Right renal cortex interstitium (tissue), 3 donors: ENCODE measurements around the gene PRKCA. TPM values are rescaled to one million over a fixed set of nuclear protein-coding genes. Genes with fewer than 3 reads are reported as not detected.

Experiments used
- DNase-seq, 3 donors: peaks; one replicate each; pipeline ENCODE4 v3.0.0-alpha.2; 2013; ENCODE audit warnings: low read depth in 3 of 3, low spot score in 2 of 3
- polyA plus RNA-seq, 3 donors: library from polyadenylated mRNA; unstranded; fragments of 120-200 nt; gene quantifications; one replicate each; pipeline ENCODE4 v1.2.1, GENCODE V29; 2013; ENCODE audit not compliant: insufficient read length in 3 of 3

Gene PRKCA
- polyA plus RNA-seq, 3 donors = 22.8 to 24.1 (median 23.8) TPM

DNA sequence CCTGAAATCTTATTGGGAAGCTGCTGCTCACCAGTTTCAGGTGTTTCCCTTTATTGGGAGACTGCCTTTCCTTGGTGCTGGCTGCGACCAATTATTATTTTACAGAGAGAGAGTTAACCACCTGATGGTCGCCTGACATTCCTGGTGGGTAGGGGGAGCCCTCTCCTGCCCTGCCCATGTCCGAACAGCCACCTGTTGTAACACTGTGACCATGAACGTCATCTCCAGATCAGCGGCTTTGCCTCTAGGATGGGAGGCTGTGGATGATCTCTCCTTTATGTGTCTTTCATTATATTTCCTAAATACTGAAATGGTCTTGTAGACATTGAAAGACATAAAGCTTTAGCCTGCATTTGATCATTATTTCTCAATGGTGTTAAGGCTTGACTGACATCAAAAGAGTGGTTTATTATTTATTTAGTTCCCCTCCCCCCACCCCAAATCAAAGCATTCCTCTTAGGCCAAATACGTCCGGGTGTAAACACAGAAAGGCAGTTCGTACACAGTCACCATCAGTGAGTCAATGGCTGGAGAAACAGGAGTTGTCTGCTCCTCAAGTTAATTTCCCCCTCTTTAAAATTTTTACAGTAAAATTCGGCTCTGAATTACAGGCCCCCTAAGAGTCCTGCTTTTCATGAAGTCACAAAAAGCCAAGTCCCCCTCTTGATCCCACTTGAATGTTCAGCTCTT is 474.7 kb downstream of the PRKCA start:
- DNase-seq = no peak

DNA sequence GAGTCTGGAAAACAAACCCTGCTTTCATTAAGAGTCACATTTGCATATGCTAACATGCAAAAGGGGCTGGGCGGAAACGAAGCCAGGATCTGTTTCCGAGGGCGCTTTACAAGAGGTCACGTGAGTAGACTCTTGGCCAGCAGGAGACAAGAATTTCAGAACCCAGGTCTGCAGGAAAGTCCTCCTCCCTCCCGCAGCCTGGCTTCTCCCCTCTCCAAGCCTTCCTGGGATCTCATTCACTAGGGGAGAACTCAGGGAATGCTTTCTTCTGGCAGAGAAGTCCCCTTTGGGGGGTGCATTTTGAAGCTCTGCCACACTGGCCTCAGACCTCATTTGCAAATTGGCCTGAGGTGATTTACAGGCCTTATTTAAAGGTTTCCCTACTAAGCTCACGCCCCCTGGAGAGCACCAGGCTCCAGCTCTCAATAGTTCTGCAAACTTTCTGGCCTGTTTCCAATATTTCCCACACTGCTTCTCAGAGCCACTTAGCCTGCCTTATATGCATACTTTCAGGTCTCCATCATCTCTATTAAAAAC is 475.3 kb downstream of the PRKCA start:
- DNase-seq = no peak

DNA sequence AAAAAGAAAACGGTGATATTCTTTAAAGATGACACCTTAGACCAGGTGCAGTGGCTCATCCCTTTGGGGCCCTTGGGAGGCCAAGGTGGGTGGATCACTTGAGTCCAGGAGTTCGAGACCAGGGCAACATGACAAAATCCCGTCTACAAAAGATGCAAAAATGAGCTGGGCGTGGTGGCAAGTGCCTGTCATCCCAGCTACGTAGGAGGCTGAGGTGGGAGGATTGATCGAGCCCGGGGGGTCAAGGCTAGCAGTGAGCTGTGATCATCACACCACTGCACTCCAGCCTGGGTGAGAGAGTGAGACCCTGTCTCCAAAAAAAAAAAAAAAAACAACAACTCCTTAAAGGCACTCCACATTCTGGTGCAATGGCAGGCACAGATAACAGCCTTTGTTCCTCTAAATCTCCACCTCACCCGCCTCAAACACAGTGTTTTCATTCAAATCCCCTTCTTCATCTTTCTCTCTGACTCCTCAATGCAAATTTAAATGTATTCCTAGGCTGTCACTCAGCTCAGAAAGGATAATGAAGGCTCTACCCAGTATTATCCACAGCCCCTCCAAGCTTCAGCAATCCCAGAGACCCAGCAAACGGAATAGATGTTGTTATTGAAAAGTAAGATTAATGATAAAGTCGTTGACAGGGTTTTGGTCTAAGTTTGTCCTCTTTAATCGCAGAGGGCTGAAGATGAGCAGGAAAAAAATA is 476.3 kb downstream of the PRKCA start:
- DNase-seq = no peak

DNA sequence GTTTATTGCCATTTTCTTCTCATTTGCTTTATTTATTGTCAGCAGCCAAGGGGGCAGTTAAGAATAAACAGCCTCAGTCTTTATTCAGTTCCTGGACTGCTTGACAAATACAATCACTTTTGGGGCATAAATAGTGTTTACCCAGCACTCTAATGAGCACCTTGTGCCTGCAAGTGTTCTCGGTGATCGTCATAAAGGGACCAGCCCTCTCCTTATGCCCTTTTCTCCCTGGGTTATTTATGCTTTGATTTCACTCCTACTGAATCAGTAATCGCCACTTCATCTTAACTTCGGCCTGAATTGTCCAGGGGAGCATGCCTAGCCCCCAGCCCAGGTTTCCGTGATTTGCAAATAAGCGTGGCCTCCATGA is 476.8 kb downstream of the PRKCA start:
- no peak for DNase-seq

DNA sequence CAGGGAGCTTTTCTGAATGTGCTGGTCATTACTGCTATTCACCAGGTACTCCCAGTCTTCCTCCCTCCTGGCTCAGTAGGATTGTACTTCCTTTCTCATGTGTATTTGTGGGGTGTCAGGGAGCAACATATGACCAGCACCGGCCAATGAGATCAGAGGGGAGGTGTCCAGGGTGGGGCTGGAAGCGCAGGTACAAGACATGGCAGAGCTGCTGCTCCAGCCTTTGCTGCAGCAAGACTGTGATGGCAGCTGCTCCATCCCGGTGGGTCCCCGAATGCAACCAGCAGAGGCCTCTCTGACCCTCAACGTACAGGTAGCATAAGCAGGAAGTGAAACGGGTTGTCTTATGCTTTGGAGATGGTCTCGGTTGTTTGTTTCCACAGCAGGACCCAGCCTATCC is 478.7 kb downstream of the PRKCA start:
- no peak for DNase-seq

DNA sequence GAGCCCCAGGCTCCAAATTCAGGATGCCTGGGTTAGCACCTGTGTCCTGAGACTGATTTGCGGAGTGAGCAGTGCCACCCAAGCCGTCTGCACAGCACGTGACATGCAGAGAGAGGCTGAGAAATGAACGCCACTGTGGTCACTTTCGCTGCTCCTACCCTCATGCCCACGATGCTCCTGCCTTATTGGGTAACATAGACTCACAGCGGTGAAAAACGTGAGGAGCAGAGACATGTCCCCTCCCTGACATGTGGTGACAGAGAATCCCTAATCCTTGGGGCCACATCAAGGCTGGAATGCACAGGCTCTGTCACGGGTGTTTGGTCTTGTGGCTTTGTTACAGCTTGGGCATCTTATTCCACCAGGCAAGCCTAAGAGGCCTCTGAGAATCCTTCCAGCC is 480.4 kb downstream of the PRKCA start:
- no peak for DNase-seq

DNA sequence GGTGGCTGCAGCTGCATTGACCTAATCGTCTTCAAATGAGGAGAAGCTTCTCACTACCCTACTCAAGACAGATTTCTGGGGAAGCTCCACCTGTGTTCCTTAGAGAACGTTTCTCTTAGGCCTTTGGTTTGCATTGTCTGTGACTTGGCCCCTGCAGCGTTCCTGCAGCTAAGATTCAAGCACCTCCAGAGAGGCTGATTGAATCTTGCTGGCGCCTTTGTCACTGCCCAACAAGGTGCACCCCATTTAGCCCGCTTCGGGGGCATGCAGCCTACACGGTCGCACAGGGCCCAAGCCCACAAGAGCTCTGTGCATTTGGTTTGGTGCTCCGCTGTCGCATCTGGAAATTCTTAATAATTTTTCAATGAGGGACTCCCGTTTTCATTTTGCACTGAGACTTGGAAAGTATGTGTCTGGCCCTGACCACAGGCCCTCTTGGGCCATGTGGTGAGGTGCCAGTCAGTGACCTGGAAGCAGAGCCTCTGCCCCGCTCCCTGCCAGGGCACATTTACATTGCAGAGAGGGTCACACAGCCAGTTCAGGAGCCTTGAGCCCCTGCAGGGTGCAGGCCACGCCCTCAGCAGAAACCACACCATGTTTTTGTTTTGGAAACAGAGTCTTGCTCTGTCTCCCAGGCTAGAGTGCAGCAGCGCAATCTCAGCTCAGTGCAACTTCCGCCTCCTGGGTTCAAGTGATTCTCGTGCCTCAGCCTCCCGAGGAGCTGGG is 481.4 kb downstream of the PRKCA start:
- DNase-seq = no peak

DNA sequence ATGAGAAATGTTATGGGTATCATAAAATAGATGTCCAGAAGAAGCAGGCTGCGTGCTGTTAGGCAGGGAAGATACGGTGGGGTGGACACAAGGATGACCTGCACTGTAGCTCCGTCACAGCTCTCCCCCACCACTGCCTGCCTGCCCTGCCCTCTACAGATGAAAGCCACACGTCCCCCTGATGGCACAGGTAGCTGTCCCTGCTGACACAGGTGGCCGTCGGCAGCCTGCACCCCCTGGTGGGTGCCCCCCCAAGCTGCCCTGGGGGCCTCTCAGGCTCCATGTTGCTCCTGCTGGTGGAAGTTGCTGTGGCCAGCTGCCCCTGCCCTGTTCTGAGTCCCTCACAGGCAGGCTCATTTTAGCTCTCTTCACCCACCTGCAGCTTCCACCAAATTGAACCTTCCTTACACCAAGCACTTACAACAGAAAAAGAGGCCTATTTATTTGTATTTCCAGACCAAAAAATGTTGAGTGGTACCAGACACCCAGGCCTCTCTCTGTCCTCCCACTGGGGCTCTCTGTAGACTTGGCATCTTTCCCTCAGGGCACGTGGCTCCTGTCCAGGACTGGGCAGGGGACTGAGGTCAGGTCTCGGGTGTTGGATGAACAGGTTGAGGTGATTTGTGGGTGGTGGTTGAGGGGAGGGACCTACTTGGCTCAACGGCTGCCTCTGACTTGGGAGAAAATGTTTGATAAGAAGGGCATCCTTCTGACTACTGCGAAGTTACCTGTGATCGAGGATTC is 482.4 kb downstream of the PRKCA start:
- DNase-seq = no peak

DNA sequence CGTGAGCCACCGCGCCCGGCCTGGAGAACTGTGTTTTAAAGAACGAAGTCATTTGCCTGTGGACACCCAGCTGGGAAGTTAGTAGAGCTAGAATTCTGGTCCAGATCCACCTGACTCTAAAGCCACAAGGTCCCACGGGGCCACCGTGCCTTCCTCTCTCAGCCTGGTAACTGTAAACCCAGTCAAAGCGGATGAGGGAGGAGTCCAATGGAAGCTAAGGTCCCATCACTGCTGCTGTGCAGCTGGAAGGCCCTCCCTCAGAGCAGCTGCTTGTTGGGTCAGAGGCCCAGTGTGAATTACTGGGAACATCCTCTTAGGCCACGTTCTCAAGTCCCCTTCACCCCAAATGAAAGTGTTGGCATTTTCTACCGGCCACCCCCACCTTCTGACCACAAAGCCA is 483.7 kb downstream of the PRKCA start:
- no peak for DNase-seq

DNA sequence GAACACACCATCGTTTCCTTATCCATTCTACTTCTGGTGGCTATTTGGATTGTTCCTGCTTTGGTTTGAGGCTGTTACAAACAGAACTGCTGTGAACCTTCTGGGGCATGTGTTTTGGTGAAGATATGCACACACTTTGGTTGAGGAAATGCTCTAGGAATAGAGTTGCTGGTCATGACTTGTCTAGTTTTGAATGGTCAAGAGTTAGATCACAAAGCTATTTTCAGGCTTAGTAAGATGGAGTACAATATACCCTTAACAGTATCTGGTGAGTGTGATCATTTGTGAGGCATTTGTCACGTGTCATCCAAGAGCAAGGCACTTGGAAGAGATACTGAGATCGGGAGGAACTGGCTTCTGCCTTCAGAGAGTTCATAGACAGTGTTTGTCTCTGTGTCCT is 485.5 kb downstream of the PRKCA start:
- DNase-seq = no peak

DNA sequence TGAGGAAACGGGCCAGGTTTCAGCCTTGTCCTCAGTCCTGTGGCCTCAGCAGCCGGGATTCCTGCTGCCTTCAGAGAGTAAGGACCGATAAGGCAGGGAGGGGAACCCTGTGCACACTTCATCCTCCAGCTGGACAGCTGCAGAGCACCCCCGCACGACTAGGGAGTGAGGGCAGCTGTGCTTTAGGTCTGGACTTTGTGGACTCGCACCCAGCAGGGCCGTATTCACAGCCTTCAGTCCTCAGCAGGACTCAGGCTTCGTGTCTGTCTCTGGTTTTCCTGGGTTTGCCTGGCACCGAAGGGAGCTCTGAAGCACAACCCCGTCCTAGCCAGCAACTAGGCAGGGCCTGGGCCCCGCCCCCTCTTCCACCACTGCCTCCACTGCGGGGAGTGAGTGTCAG is 486.7 kb downstream of the PRKCA start:
- no peak for DNase-seq

DNA sequence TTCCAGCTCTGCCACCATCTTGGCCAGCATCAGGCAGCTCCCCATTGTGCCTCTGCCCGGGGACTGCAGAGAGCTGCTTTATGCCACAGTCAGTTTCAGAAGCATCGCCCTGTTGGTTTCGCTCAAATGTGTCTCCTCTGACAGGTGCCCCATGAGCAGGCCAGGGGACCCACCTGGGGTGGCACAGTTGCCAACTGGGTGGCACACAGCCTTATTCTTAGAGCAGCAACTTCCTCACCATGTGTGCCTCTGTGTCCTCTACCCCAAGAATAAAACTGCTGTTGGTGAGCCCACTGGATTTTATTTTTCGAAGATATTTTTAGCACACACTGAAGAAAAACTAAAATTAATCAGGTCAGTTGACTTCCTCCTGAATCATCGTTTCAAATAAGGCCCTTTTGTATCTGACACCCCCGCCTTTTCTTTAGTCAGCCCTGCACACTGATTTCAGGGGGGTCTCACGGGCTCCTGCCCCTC is 487.6 kb downstream of the PRKCA start:
- DNase-seq = no peak

DNA sequence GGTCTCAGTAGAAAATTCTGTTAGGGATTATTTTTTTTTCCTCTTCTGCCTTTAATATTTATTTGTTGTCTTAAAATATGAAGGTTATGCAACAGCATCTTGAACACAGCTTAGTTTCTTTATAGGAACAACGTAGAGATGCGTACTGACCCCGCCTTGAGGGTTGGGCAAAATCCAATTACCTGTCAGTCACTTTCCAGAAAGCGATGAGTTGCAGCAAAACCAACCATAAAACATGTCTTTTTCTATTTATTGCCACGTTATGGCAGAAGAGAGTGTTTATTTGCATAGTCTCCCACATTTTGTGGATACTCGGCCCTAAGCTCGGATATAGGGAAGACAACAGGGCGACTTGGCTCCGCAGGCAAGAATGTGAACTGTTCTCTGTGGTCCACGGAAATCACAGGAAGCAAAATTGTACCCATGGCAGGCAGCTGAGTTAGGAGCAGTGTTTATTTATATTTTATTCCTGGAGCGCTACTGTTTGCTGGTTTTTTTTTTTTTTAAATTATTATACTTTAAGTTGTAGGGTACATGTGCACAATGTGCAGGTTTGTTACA is 488.2 kb downstream of the PRKCA start:
- DNase-seq = no peak

DNA sequence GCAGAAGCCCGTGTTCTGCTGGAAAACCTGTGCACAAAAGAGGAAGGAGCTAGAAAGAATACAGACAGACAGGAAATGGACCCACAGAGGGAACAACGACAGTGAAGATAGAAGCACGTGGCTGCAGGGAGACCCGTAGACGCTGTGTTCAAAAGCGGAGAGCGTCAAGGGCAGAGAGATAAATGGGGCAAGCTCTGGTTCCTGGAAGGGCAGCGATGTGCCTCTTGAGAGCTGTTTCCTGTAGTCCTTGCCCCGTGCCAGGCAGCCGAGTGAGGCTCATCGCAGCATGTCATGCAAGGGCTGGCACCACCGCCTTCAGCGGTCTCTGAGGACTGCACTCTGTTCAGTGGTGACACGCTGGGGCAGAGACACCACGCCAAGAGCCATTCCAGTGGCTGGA is 488.9 kb downstream of the PRKCA start:
- no peak for DNase-seq

DNA sequence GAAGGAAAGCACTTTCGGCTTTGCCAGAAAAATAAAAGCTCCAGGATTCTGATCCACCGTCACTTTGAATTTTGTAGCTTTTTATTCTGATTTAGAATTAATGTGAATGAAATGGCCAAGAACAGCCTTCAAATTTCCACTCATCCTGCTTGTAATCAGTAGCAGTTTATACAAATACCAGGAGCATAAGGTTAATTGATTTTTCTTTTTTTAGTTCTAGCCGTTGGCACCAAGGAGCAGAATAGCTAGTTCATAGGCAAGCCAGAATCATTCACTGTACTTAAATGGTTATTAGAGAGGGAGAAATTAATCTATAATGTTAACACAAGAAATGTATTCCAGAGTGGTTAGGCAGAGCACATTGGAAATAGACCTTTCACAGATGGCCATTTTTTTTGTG is 491.4 kb downstream of the PRKCA start:
- no peak for DNase-seq

DNA sequence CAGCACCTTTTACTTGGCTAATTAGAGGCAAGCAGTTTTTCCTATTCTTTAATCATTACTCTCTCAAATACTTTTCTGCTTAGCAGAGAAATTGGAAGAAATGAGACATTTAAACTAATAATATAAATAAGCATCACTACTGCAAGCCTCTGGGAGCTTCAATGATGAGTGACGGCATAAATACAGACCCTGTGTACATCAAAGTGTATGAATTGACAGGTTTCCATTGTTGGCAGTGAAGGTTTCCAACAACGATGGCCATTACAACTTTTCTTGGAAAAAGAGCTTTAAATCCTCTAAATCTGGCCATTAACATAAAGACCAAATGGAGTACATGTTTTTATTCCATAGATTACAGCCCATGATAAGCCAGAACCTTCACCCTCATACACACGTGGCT is 493.1 kb downstream of the PRKCA start:
- DNase-seq = no peak

DNA sequence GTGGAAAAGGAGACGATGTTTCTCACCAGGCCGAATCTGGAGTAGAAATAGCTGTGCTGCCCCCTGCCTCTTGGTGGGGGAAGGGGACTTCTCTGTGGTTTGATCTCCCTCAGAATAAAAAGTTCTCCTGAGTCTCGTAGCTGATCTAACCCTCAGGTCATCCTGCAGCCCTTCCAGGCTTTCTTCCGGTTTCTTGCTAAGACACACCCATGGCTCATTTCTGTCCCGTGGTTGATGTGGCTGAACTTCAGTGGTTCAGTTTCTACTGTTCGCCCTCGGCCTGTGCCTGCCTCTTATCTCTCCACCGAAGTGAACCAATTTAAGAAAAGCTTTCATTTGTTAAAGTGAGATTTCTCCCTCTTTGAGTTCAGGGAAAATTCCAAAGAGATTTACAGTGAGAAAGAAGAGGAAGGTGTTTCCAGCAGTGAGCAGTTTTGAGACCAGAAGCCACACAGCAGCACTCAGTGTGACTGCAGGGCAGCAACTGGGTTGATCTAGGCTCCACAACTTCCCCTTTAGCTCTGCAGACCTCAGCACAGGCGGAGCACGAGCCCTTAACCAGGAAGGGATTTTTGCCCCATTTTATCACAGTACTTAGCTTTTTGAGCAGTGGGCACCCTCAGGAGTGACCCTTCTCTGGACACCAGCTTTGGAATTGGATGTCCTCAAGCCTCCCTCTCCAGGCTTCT is 497.6 kb downstream of the PRKCA start:
- no peak for DNase-seq

DNA sequence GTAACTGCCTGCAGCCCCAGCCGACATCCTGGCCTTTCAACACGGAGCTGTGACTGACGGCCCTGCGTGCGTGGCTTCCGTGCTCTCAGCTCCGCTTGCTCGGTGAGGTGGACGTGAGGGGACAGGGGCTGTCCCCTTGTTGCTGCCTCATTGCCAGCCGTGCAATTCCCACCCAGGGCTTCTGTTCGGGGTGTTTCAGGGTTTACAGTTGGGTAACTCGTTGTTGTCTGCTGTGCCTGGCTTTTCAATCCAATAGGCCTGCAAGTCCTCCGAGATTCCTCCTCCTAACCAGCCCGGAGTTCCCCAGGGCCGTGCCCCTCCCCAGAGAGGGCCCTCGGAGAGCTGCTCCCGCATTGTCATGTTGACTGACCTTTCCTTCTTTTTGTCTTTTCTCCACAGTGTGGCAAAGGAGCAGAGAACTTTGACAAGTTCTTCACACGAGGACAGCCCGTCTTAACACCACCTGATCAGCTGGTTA is 501.1 kb downstream of the PRKCA start:
- DNase-seq = no peak

DNA sequence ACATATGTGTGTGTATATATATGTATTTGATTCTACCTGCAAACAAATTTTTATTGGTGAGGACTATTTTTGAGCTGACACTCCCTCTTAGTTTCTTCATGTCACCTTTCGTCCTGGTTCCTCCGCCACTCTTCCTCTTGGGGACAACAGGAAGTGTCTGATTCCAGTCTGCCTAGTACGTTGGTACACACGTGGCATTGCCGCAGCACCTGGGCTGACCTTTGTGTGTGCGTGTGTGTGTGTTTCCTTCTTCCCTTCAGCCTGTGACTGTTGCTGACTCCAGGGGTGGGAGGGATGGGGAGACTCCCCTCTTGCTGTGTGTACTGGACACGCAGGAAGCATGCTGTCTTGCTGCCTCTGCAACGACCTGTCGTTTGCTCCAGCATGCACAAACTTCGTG is 503.2 kb downstream of the PRKCA start:
- DNase-seq = no peak

DNA sequence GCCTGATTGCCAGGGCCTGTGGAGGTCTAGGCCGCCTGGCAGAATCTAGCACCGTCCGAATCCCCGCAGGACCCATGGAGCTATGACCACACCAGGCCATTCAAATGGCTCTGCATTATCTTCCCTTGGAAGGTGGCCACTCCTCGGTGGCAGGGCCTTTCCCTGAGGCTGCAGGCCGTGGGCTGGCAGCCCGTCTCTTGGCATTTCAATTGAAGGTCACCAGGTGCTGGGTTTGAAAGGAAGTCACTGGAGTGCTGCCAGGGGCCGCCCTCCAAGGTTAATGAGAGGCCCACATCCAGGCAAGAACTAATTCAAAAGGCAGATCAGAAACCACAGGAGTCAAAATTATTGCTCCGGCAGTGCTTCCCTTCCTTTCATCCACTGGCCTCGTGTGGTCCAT is 504.8 kb downstream of the PRKCA start:
- no peak for DNase-seq
